Spleen (tissue), 7 donors: ENCODE data around the gene R3HDM1.
"Not testable (repeated sequence)": the region's sequence is repeated elsewhere in the genome, so short reads cannot be mapped to it uniquely, and the experiment has no call there.

Experiments
- CTCF ChIP-seq, 11 experiments: fragments of 200-600 bp in 7 of 11; fragments of 450-650 bp in 4 of 11; sonication (generic) in 4 of 11; IDR thresholded peaks in 8 of 11; conservative IDR thresholded peaks in 3 of 11; 1 replicate in 7 of 11; 2 replicates in 4 of 11; pipeline versions ENCODE4 v1.4.0 to v1.8.0; 2016 to 2021; ENCODE audit warnings: antibody characterized with exemption in 11 of 11, inconsistent platforms in 4 of 11, mild to moderate bottlenecking in 1 of 11
- POLR2A ChIP-seq, 3 donors: fragments of 450-650 bp; IDR thresholded peaks; one replicate each; pipeline ENCODE4 v1.5.1; 2017; ENCODE audit warnings: antibody characterized with exemption in 3 of 3, mild to moderate bottlenecking in 1 of 3
- donor health status: DM: no; HTN: no; CAD: no; lungs with moderate emphysema.
- donor health status: DM: no; HTN: no; CAD: no.
- donor health status: DM: no; HTN: no; CAD: no.

GRCh38 chr2:135715086-135715485, 183.8 kb downstream of the R3HDM1 start:
- not testable (repeated sequence) for TF ChIP-seq CTCF (IDR thresholded peaks at IDR 0.05 in 8 of 11, conservative IDR thresholded peaks at IDR 0.05 in 3 of 11); POLR2A (IDR thresholded peaks at IDR 0.05)
